Esophagus mucosa (tissue), 1 donor: ENCODE data around the gene SIX5. TPM values are rescaled to one million over a fixed set of nuclear protein-coding genes. Genes with fewer than 3 reads are reported as not detected.

Source experiments
- total RNA-seq: library from RNA; stranded (reverse); gene quantifications from one replicate; pipeline ENCODE4 v1.2.4, GENCODE V29; 2023
- donor health status: DM: yes; HTN: yes; CAD: no.

SIX5 gene
- total RNA-seq, 1 donor from 2014 or later, result 8.8 TPM

Other genes with a start within 250 kb of the SIX5 start
- 10.0 TPM for gene OPA3, start 184.4 kb downstream of the SIX5 start, total RNA-seq
- gene GPR4, start 167.0 kb downstream of the SIX5 start, total RNA-seq, result 0.56 TPM
- 85.4 TPM for gene EML2, start 129.9 kb downstream of the SIX5 start, total RNA-seq
- gene GIPR, start 101.0 kb downstream of the SIX5 start, total RNA-seq, result 0.16 TPM
- gene SNRPD2, start 77.3 kb downstream of the SIX5 start, total RNA-seq, result 387 TPM
- gene QPCTL, start 76.6 kb downstream of the SIX5 start, total RNA-seq, result 5.7 TPM
- 30.3 TPM for gene FBXO46, start 38.4 kb downstream of the SIX5 start, total RNA-seq
- gene MEIOSIN, start 35.8 kb downstream of the SIX5 start, total RNA-seq, result not detected
- 15.5 TPM for gene DMPK, start 13.2 kb upstream of the SIX5 start, total RNA-seq
- gene DMWD, start 23.6 kb upstream of the SIX5 start, total RNA-seq, result 17.4 TPM
- 0.12 TPM for gene RSPH6A, start 46.1 kb upstream of the SIX5 start, total RNA-seq
- gene SYMPK, start 93.9 kb upstream of the SIX5 start, total RNA-seq, result 42.9 TPM
- gene FOXA3, start 95.1 kb upstream of the SIX5 start, total RNA-seq, result not detected
- gene IRF2BP1, start 116.9 kb upstream of the SIX5 start, total RNA-seq, result 10.0 TPM
- gene MYPOP, start 133.4 kb upstream of the SIX5 start, total RNA-seq, result 3.7 TPM
- not detected for gene NANOS2, start 145.5 kb upstream of the SIX5 start, total RNA-seq
- 0.40 TPM for gene NOVA2, start 204.6 kb upstream of the SIX5 start, total RNA-seq
- gene CCDC61, start 226.2 kb upstream of the SIX5 start, total RNA-seq, result 9.1 TPM